Neural cell (in vitro differentiated cells): Measurements from ENCODE around the gene C14orf132.

Source experiments
- CTCF ChIP-seq: fragments of 450-650 bp; IDR thresholded peaks from 2 replicates; pipeline ENCODE4 v1.5.1; 2014; ENCODE audit warnings: antibody characterized with exemption, mild to moderate bottlenecking, moderate library complexity; ENCODE audit not compliant: poor library complexity, severe bottlenecking
- EP300 ChIP-seq: fragments of 450-650 bp; conservative IDR thresholded peaks from 2 replicates; pipeline ENCODE4 v1.6.1; 2014; ENCODE audit warnings: antibody characterized with exemption, mild to moderate bottlenecking, moderate library complexity; ENCODE audit not compliant: poor library complexity, severe bottlenecking
- EZH2 ChIP-seq: fragments of 200-600, 300-800 bp; shearing (Covaris generic), sonication (generic); IDR thresholded peaks from 2 replicates; pipeline ENCODE4 v1.6.1; 2014; ENCODE audit warnings: antibody characterized with exemption, low read length, borderline replicate concordance, mild to moderate bottlenecking; ENCODE audit not compliant: insufficient read depth, poor library complexity, severe bottlenecking
- POLR2AphosphoS5 ChIP-seq: IDR thresholded peaks from 2 replicates; pipeline ENCODE4 v1.6.1; 2012
- RAD21 ChIP-seq: fragments of 450-650 bp; conservative IDR thresholded peaks from 2 replicates; pipeline ENCODE4 v1.6.1; 2014; ENCODE audit warnings: antibody characterized with exemption, mild to moderate bottlenecking, moderate library complexity
- SMC3 ChIP-seq: fragments of 450-650 bp; conservative IDR thresholded peaks from 2 replicates; pipeline ENCODE4 v1.6.1; 2014; ENCODE audit warnings: antibody characterized with exemption, mild to moderate bottlenecking, moderate library complexity; ENCODE audit not compliant: poor library complexity
- TAF1 ChIP-seq: IDR thresholded peaks from 2 replicates; pipeline ENCODE4 v1.6.1; 2012; ENCODE audit warnings: low read depth

GRCh38 chr14:96097752-96098151, 58.6 kb downstream of the C14orf132 start:
- TF ChIP-seq RAD21 (no peak), TAF1 (no peak), CTCF (no peak), EZH2 (no peak), POLR2AphosphoS5 (no peak), EP300 (no peak), SMC3 (no peak)
